Lung (tissue), 12 donors: ENCODE measurements around the gene KCNJ10. TPM values are rescaled to one million over a fixed set of nuclear protein-coding genes. Genes with fewer than 3 reads are reported as not detected.

Experiments
- ATAC-seq: fragments of 200-7000 bp; cut with Tn5 transposase; one replicate; pipeline ENCODE4 v1.9.1; 2020; ENCODE audit warnings: moderate number of reproducible peaks; ENCODE audit not compliant: insufficient read depth, low FRiP score
- DNase-seq, 3 donors: peaks; one replicate each; pipeline ENCODE4 v3.0.0-alpha.2; 2013 to 2017
- H3K27ac ChIP-seq, 2 donors: one replicate each; pipeline ENCODE4 v1.5.1; 2013; ENCODE audit warnings: mild to moderate bottlenecking in 2 of 2, moderate library complexity in 2 of 2, control low read depth in 1 of 2, inconsistent platforms in 1 of 2, low read depth in 1 of 2, low read length in 1 of 2
- H3K27me3 ChIP-seq, 3 donors: one replicate each; pipeline ENCODE4 v1.5.1; 2013; ENCODE audit warnings: low read length in 2 of 3; ENCODE audit not compliant: control insufficient read depth in 3 of 3, insufficient read depth in 3 of 3
- H3K36me3 ChIP-seq, 4 donors: one replicate each; pipeline ENCODE4 v1.5.1; 2013; ENCODE audit warnings: low read length in 4 of 4, mild to moderate bottlenecking in 1 of 4, moderate library complexity in 1 of 4; ENCODE audit not compliant: control insufficient read depth in 4 of 4, insufficient read depth in 4 of 4
- H3K4me1 ChIP-seq, 5 donors: one replicate each; pipeline ENCODE4 v1.5.1; 2013; ENCODE audit warnings: low read length in 5 of 5, mild to moderate bottlenecking in 2 of 5, moderate library complexity in 1 of 5; ENCODE audit not compliant: control insufficient read depth in 5 of 5, insufficient read depth in 5 of 5
- H3K4me3 ChIP-seq: one replicate; pipeline ENCODE4 v1.5.1; 2013; ENCODE audit warnings: mild to moderate bottlenecking, control low read depth, moderate library complexity
- H3K9ac ChIP-seq, 2 donors: one replicate each; pipeline ENCODE4 v1.5.1; 2013; ENCODE audit warnings: low read length in 2 of 2, control low read depth in 1 of 2; ENCODE audit not compliant: insufficient read depth in 1 of 2
- H3K9me3 ChIP-seq, 4 donors: one replicate each; pipeline ENCODE4 v1.5.1; 2013; ENCODE audit warnings: low read length in 3 of 4, mild to moderate bottlenecking in 1 of 4, moderate library complexity in 1 of 4; ENCODE audit not compliant: control insufficient read depth in 4 of 4, insufficient read depth in 3 of 4
- CTCF ChIP-seq: IDR thresholded peaks from 2 replicates; pipeline ENCODE4 v1.5.1; 2012; ENCODE audit warnings: mild to moderate bottlenecking; ENCODE audit errors: control extremely low read depth, extremely low read depth
- WGBS, 2 donors: extraction: QIAGEN DNeasy Blood & Tissue Kit; methylation state at CpG; one replicate each; pipeline ENCODE4 v1.1.7; 2013; 5-methylcytosine and 5-hydroxymethylcytosine counted together
- polyA plus RNA-seq, 2 donors: library from polyadenylated mRNA; stranded (reverse); fragments of 200-250 nt; gene quantifications; one replicate each; pipeline ENCODE4 v1.2.1, GENCODE V29; 2013
- total RNA-seq, 2 donors: library from RNA; depleted of rRNA in 1 of 2; stranded (reverse); fragments of >200 nt in 1 of 2; gene quantifications; one replicate each; pipeline ENCODE4 v1.2.1, GENCODE V29; 2014 to 2021
- donor health status: control.
- donor health status: control.
- donor health status: Bipolar disorder and iron deficiency.
- donor health status: healthy.
- donor health status: DM: yes; HTN: yes; CAD: no.

Gene KCNJ10
- total and polyA plus RNA-seq, 4 donors, result 0.02 to 0.37 (median 0.10) TPM

- TF ChIP-seq CTCF, result peak; percentile 76
- peaks cover 0 to 58% (median 23%) of the 10 kb centered on the region in 5 donors for H3K4me1 ChIP-seq
- DNase-seq (peak; percentile 84 to 89 (median 86)), ATAC-seq (peak; percentile 45)
- peak overlapping the region; percentile 29 to 64 for H3K27ac ChIP-seq
- H3K9me3 ChIP-seq, result no peaks in the 10 kb centered on the region
- 24% methylated on average over 13 of the region's 13 CpGs for WGBS, 2 donors
- no peaks in the 10 kb centered on the region for H3K36me3 ChIP-seq
- no peak overlapping the region for H3K4me3 ChIP-seq
- H3K9ac ChIP-seq, result peak overlapping the region in 1 of 2 donors; percentile 53
- H3K27me3 ChIP-seq, result no peaks in the 10 kb centered on the region
Measured at GRCh38 chr1:160101037-160101716, 31.2 kb upstream of the KCNJ10 start.

GRCh38 chr1:160099716-160100375, 29.9 kb upstream of the KCNJ10 start:
- no peak overlapping the region for H3K4me3 ChIP-seq
- peak overlapping the region in 1 of 2 donors; percentile 66 for H3K27ac ChIP-seq
- H3K4me1 ChIP-seq, result peaks cover 0 to 58% (median 23%) of the 10 kb centered on the region in 5 donors
- H3K9me3 ChIP-seq, result no peaks in the 10 kb centered on the region
- H3K36me3 ChIP-seq, result peaks cover 0 to 2% (median 0%) of the 10 kb centered on the region in 4 donors
- WGBS, 2 donors, result 90 to 99% methylated on average over 2 of the region's 2 CpGs
- H3K9ac ChIP-seq, result no peak overlapping the region
- no peak for TF ChIP-seq CTCF
- no peaks in the 10 kb centered on the region for H3K27me3 ChIP-seq
- DNase-seq (no peak), ATAC-seq (no peak)

GRCh38 chr1:160098852-160099561, 29.0 kb upstream of the KCNJ10 start:
- H3K27me3 ChIP-seq, result no peaks in the 10 kb centered on the region

More at GRCh38 chr1:160098852-160099561, 29.0 kb upstream of the KCNJ10 start:
- no peak for TF ChIP-seq CTCF
- peak; percentile 90 for ATAC-seq
- H3K27ac ChIP-seq, result peak overlapping the region; percentile 76 to 93
- H3K9ac ChIP-seq, result peak overlapping the region; percentile 86 to 91
- H3K4me3 ChIP-seq, result peak overlapping the region; percentile 26
- no peaks in the 10 kb centered on the region for H3K9me3 ChIP-seq
- H3K36me3 ChIP-seq, result peaks cover 0 to 9% (median 3%) of the 10 kb centered on the region in 4 donors
- peak; percentile 97 to 99 (median 98) for DNase-seq
- 2% methylated on average over 26 to 40 of the region's 40 CpGs for WGBS, 2 donors
- H3K4me1 ChIP-seq, result peaks cover 0 to 50% (median 22%) of the 10 kb centered on the region in 5 donors
